Stimulated activated CD4-positive, alpha-beta T cell treated with anti-CD3 and anti-CD28 coated beads, Interleukin-1b, Interleukin-23, amount 100 ng/mL, for 4 hours (primary cell): ENCODE measurements around the gene DEFB113.
"Not testable (repeated sequence)": the region's sequence is repeated elsewhere in the genome, so short reads cannot be mapped to it uniquely, and the experiment has no call there.

Source experiments
- DNase-seq, 2 donors: peaks; one replicate each; pipeline ENCODE4 v3.0.0-alpha.2; 2020; ENCODE audit warnings: low read depth in 2 of 2

DEFB113 gene

GRCh38 chr6:49969605-49970004 lies at the start of gene DEFB113:
Gene DEFB113 (minus strand): TSS chr6:49969625. CDS start chr6:49969625, 0 bp downstream.
- no peak for DNase-seq

- DNase-seq = no peak
Observed at GRCh38 chr6:50007819-50008218, 38.4 kb upstream of the DEFB113 start.

- no peak for DNase-seq
Observed at GRCh38 chr6:50003139-50003538, 33.7 kb upstream of the DEFB113 start.

GRCh38 chr6:49995278-49995677 lies 25.9 kb upstream of the DEFB113 start:
- no peak for DNase-seq

- no peak for DNase-seq
Observed at GRCh38 chr6:49988900-49989299, 19.5 kb upstream of the DEFB113 start.

- no peak for DNase-seq
Observed at GRCh38 chr6:49987749-49988148, 18.3 kb upstream of the DEFB113 start.

GRCh38 chr6:49986551-49986950 lies 17.1 kb upstream of the DEFB113 start:
- no peak for DNase-seq

- no peak for DNase-seq
Observed at GRCh38 chr6:49982046-49982445, 12.6 kb upstream of the DEFB113 start.

- no peak for DNase-seq
Observed at GRCh38 chr6:49980898-49981297, 11.5 kb upstream of the DEFB113 start.

- DNase-seq = no peak
Observed at GRCh38 chr6:49979584-49979983, 10.2 kb upstream of the DEFB113 start.

- no peak for DNase-seq
Observed at GRCh38 chr6:49978332-49979226, 9.2 kb upstream of the DEFB113 start.

- no peak for DNase-seq
Observed at GRCh38 chr6:49966823-49967222, 2.6 kb downstream of the DEFB113 start.

- DNase-seq = no peak
Observed at GRCh38 chr6:49966334-49966733, 3.1 kb downstream of the DEFB113 start.

GRCh38 chr6:49964064-49964463 lies 5.4 kb downstream of the DEFB113 start, which contains the start of gene DEFB114:
Gene DEFB114 (minus strand): TSS chr6:49964164. CDS start chr6:49964105, 59 bp downstream.
- no peak for DNase-seq

GRCh38 chr6:49958180-49958579 lies 11.2 kb downstream of the DEFB113 start:
- DNase-seq = no peak

- no peak for DNase-seq
Observed at GRCh38 chr6:49955847-49956246, 13.6 kb downstream of the DEFB113 start.

- no peak for DNase-seq
Observed at GRCh38 chr6:49951926-49952325, 17.5 kb downstream of the DEFB113 start.

- DNase-seq = no peak
Observed at GRCh38 chr6:49950415-49950751, 19.0 kb downstream of the DEFB113 start.

GRCh38 chr6:49949062-49949461 lies 20.4 kb downstream of the DEFB113 start:
- no peak for DNase-seq

GRCh38 chr6:49946835-49947234 lies 22.6 kb downstream of the DEFB113 start:
- DNase-seq = no peak

GRCh38 chr6:49944068-49944467 lies 25.4 kb downstream of the DEFB113 start:
- not testable (repeated sequence) for DNase-seq

- DNase-seq = no peak
Observed at GRCh38 chr6:49939993-49940498, 29.4 kb downstream of the DEFB113 start.

GRCh38 chr6:49937811-49938210 lies 31.6 kb downstream of the DEFB113 start:
- DNase-seq = no peak
